Uterus (tissue), 2 donors: ENCODE results near the gene LDLRAD4.

Experiments
- CTCF ChIP-seq, 4 experiments: fragments of 200-600 bp in 2 of 4; fragments of 450-650 bp in 2 of 4; sonication (generic) in 2 of 4; IDR thresholded peaks; one replicate each; pipeline ENCODE4 v1.5.1; 2016 to 2019; ENCODE audit warnings: antibody characterized with exemption in 4 of 4, mild to moderate bottlenecking in 2 of 4, moderate library complexity in 1 of 4
- POLR2A ChIP-seq, 2 donors: fragments of 450-650 bp; IDR thresholded peaks; one replicate each; pipeline ENCODE4 v1.6.1; 2016; ENCODE audit warnings: antibody characterized with exemption in 2 of 2, mild to moderate bottlenecking in 1 of 2, moderate library complexity in 1 of 2

DNA sequence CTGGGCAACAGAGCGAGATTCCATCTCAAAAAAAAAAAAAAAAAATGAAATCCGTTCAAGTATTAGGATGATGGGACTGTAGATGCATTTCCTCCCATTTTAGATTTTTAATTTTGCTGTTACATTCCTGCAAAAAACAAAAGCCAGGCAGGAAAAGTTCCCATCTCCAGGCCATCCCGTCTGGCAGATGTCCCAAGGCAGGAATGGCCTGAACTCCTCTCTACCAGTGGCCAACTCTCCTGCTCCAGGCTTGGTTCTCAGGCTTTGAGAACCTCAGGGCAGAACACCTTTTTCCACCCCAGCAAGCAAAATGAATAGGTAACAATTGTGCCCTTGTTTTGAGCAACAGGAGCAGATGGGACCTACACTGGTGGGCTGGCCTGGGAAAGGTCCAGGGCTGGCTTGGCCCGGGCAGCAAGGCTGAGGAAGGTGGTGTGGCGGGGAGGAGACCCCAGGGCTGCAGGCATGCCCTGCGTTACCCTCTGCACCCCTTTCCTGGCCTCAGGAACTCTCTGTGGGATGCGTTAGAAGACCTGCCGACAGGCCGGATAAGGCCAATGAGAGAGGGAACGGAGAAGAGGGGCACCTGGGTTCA lies 421.8 kb downstream of the LDLRAD4 start:
- no peak for TF ChIP-seq POLR2A (IDR thresholded peaks at IDR 0.05)
- TF ChIP-seq CTCF (IDR thresholded peaks at IDR 0.05) = no peak
